Keratinocyte (primary cell): ENCODE results near the gene TSHZ2.

Experiments used
- EZH2 ChIP-seq: IDR thresholded peaks from one replicate; pipeline ENCODE4 v1.6.1; 2012; ENCODE audit warnings: inconsistent platforms, mild to moderate bottlenecking, low read length, moderate library complexity
- TF ChIP-seq, protein P1 (sequence below), 3 experiments: IDR thresholded peaks in 1 of 3; conservative IDR thresholded peaks in 1 of 3; optimal IDR thresholded peaks in 1 of 3; 2 replicates in 2 of 3; 3 replicates in 1 of 3; pipeline versions ENCODE3 to v1.5.1; 2011; ENCODE audit warnings: low read length in 3 of 3, mild to moderate bottlenecking in 3 of 3, moderate library complexity in 2 of 3, control low read depth in 1 of 3, inconsistent platforms in 1 of 3; ENCODE audit not compliant: insufficient read depth in 2 of 3; ENCODE audit errors: extremely low read depth in 1 of 3

DNA sequence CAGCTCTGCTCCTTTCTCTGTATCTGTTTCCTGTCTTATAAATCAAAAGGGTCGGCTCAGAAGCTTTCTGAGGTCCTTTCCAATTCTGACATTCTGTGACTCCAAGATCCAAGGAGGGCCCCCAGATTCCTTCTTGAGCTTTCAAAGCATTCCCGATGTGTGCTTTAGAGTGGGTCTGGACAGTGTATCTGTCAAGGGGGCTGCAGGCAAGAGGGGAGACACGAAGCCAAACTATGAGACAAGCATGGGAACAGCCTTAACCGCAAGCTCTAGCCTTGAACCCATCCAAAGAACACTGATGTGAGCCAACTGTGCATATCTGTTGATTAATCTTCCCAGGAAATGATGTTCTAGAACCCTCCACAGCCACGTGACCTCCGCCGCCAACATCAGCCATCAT lies 73.8 kb downstream of the TSHZ2 start:
- TF ChIP-seq, protein P1, sequence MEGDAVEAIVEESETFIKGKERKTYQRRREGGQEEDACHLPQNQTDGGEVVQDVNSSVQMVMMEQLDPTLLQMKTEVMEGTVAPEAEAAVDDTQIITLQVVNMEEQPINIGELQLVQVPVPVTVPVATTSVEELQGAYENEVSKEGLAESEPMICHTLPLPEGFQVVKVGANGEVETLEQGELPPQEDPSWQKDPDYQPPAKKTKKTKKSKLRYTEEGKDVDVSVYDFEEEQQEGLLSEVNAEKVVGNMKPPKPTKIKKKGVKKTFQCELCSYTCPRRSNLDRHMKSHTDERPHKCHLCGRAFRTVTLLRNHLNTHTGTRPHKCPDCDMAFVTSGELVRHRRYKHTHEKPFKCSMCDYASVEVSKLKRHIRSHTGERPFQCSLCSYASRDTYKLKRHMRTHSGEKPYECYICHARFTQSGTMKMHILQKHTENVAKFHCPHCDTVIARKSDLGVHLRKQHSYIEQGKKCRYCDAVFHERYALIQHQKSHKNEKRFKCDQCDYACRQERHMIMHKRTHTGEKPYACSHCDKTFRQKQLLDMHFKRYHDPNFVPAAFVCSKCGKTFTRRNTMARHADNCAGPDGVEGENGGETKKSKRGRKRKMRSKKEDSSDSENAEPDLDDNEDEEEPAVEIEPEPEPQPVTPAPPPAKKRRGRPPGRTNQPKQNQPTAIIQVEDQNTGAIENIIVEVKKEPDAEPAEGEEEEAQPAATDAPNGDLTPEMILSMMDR (optimal IDR thresholded peaks at IDR 0.05 in 1 of 3, IDR thresholded peaks at IDR 0.05 in 1 of 3, conservative IDR thresholded peaks at IDR 0.05 in 1 of 3; ENCODE audit: extremely low read depth in 1 of 3, insufficient read depth in 2 of 3, low read length in 3 of 3): no peak
- TF ChIP-seq EZH2: no peak
